GM18517 (cell line): ENCODE measurements around the gene SIL1.
"Not testable (repeated sequence)": the region's sequence is repeated elsewhere in the genome, so short reads cannot be mapped to it uniquely, and the experiment has no call there.

ENCODE experiments used
- ATAC-seq: cut with Tn5 transposase; IDR thresholded peaks from one replicate; pipeline ENCODE4 v1.9.1; 2021; ENCODE audit warnings: mild to moderate bottlenecking, moderate library complexity; ENCODE audit not compliant: unreplicated experiment

The SIL1 gene

DNA sequence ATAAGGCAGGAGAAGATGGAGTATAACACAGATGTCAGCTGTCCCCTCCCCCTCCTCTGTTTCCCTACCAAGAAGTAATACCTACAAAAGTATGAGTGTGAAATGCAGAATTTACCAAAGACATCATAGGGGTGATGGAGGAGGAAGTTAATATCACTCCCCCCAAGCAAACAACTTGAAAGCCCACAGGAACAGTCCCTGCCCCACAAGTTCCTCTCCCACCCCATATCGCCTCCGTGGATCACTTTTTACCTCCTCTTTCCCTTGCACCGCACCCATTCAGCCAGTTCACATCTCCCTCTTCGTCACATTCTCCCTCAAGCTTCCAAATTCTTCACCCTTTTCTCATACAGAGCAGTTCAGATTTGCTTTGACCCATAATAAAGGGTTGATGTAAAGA is 7.0 kb upstream of the SIL1 start:
- no peak for ATAC-seq

DNA sequence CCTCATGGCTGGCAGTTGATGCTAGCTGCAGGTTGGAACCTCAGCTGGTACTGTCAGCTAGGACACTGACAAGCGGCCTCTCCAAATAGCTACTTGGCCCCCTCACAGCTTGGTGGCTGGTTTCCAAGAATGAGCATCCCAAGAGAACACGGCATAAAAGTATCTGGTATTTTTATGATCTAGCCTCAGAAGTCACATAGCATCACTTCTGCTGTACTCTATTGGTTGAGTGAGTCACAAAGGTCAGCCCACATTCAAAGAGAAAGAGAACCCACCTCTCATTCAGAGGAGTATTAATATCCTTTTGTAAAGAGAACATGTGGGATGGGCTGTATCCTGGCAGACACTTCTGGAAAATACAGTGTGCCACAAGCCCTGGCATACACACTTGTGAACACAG is 6.0 kb upstream of the SIL1 start:
- no peak for ATAC-seq

DNA sequence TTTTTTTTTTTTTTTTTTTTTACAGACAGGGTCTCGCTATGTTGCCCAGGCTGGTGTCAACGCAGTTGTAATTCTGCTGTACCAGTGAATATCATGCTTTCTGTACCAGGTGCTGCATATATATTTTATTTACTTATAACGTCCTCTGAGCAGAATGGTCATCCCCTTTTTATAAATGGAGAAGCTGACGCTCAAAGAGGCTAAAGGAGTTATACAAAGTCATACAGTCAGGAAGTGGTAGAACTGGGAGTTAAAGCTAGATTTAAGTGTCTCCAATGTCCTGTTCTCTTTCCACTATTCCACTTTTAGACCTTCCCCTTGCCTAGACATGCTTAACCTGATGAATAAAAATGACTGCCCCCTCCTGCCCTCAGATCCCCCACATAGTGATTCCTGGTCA is 1.2 kb upstream of the SIL1 start:
- no peak for ATAC-seq

DNA sequence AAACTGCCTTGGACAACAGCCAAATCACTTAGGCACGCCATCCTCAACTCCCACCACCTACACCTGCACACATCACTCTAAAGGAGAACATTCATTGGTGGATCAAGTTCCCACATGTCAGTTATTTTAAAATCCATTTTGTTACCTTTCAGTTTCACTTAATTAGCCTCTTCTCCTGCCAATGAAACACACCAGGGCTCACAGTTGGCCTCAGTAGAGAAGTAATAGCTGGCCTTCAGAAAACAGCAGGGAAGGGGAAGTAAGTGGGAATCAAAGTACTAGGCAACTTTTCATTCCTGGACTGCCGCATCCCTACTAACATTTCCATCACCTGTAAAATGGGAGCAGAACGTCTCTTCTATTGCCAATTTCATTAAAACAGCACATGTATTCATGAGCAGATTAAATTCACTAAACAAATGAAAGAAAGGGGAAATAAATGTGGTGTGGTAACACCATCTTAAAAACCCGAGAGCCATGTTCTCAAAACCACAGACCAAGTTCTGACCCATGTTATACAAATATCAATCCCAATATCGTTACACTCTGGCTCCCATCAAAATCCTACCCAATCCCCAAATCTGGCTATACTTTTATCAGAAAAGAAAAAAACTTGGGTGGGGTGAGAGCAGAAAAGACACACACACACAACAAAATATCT is 1.7 kb downstream of the SIL1 start:
- ATAC-seq: no peak

GRCh38 chr5:139194486-139194885 is 3.7 kb downstream of the SIL1 start:
- ATAC-seq: no peak

DNA sequence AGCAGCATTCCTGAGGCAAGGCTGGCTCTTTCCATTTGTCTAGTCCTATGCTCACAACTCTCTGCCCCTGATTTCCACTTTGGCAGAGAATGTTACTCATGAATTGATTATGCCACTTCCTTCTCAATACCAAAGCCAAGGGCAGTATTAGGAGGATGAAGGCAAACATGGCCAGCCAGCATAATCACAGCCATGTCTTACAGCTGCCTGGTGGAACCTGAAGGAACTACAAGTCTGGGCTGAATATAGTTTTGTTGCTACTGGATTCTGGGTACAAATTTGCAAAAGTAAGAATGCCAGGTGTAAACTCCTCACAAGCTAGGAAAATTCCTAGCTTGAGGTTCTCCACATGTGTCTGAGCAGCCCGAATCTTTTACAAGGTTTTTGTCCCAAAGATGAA is 4.2 kb downstream of the SIL1 start:
- ATAC-seq: no peak

DNA sequence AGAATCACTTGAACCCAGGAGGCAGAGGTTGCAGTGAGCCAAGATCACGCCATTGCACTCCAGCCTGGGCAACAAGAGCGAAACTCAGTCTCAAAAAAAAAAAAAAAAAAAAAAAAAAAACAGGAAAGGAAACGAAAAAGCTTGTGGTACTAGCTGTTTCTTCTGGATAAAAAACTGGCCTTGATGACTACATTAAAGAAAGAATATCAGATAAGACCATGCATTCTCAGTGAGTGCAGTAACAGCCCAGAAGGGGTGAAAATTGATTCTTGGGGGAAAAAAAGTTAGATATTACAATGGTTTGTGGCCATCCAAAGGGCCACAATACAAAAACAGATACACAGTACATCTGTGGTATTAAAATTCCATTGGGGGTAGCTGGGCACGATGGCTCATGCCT is 5.3 kb downstream of the SIL1 start:
- ATAC-seq: not testable (repeated sequence)

DNA sequence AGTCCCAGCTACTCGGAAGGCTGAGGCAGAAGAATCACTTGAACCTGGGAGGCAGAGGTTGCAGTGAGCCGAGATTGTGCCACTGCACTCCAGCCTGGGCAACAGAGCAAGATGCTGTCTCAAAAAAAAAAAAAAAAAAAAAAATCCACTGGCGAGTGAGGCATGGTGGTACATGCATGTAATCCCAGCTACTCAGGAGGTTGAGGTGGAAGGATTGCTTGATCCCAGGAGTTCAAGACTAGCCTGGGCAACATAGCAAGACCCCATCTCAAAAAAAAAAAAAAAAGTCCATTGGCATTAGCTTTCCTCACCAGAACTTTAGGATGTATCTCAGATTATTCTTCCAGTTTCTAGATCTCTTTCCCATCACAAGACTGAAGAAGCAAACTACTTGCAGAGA is 6.2 kb downstream of the SIL1 start:
- not testable (repeated sequence) for ATAC-seq

DNA sequence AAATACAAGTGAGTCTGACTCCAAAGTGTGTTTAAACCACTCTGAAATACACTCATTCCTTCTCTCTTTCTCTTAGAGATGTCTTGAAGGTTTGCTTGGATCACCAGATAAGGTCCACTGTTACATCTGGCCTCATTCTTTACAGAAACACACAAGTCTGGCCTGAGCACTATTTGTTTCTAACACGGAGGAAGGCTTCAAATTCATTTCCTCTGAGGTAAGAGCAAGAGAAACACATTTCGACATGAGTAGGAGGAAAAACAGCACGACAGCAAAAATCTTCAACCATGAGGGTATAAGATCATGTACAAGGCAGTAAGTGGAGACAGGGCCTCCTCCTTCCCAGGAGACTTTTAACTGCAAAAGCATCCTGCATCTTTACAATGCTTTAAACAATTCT is 8.0 kb downstream of the SIL1 start:
- no peak for ATAC-seq

DNA sequence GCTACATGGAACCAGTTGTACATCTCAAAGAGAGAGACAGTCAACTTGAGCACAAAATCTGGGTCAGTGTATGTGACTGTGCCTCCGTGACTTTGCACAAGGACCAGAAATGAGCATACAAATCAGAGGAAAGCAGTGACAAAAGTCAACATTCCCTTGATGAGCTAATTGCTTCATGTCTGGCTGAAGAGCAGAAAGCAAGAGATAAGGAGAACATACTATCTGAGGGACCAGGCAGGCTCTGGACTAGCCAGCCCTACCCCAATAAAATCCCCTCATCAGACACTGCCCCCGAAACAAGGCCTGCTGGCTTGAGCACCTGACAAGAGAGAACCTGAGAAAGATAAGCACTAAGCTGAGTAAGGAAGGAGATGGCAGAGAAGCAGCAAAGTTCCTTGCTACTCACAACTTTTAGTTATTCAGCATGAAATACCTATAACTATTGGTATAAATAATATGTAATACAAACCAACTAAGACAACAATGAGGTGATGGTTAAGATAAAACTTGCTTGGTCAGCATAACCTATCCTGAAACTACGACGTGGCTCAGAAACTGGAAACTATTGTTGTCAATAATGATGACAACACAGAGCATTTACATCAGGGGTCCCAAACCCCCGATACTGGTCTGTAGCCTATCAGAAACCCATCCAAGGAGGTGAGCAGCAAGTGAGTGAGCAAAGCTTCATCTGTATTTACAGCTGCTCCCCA is 9.5 kb downstream of the SIL1 start:
- no peak for ATAC-seq

DNA sequence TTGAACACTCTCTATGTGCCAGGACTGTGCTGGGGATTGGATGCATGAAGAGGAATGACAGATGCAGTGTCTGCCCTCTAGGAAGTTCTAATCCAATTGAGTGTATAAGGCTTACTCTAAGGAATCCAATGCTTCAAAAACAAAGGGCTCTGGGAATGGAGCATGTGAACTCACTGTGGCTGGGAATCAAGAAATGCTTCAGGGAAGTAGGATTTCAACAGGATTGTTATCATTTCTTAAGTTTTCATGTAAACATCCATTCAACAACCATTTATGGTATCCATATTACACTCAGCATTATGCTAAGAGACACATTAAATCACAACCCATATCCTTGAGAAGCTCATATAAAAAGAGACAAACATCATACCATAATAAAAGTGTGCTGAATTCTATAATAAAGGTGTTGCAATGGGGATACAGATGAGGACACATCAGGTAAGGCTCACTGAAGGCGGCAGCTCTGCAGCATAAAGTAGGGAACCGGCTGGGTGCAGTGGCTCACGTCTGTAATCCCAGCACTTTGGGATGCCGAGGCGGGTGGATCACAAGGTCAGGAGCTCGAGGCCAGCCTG is 11.3 kb downstream of the SIL1 start:
- no peak for ATAC-seq

GRCh38 chr5:139186261-139186660 is 11.9 kb downstream of the SIL1 start:
- no peak for ATAC-seq

DNA sequence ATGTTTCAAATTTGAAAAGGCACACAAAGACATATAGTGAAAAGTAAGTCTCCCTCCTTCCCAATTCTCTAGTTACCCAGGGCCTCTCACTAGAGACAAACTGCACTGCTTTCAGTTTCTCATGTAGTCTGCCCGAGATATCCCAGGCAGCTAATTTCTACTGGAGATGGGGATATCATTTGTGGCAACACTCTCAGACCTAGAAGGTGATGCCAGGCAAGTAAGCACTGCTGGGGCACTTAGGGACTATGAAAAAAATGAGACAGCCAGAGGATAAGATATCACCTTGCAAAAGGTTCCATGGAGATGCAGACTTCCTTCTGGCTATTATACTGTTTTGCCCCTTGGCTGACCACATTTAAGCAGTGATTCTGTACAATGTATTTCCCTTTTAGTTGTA is 12.6 kb downstream of the SIL1 start:
- ATAC-seq: no peak

- no peak for ATAC-seq
Observed at GRCh38 chr5:139183502-139183901, 14.7 kb downstream of the SIL1 start.

DNA sequence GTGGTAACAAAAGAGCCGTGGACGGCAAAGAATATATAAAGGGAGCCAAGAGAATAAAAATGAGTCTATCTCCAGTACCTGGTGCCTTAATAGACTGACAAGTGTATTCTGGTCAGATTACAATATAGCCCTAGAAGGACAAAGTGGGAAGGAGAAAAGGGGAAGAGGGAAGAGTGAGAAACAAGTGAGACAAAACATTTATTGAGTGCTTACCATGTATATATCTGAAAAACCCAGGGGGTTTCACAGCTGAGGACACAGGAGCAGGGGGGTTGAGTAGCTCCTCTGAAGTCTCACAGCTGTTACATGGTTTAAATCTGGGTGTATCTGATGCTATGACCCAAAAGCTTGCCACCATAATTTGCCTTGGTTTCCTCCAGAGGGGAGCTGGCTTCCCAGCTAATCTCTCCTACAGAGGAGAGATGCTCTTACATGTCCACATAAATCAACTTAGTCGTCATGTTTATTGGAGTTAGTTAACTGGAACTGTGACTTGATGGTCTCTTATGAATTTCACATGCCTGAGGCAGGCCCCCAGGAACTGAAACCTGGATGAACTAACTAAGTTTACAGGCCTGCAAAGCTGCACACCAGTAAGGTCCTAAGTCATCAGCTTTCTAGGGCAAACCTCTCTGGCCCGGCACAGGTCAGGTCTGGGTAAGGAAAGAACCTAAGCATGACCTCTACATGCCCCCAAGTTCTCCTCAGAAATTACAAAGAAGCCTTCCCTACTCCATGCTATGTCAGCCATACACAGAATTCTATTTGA is 15.5 kb downstream of the SIL1 start:
- no peak for ATAC-seq

DNA sequence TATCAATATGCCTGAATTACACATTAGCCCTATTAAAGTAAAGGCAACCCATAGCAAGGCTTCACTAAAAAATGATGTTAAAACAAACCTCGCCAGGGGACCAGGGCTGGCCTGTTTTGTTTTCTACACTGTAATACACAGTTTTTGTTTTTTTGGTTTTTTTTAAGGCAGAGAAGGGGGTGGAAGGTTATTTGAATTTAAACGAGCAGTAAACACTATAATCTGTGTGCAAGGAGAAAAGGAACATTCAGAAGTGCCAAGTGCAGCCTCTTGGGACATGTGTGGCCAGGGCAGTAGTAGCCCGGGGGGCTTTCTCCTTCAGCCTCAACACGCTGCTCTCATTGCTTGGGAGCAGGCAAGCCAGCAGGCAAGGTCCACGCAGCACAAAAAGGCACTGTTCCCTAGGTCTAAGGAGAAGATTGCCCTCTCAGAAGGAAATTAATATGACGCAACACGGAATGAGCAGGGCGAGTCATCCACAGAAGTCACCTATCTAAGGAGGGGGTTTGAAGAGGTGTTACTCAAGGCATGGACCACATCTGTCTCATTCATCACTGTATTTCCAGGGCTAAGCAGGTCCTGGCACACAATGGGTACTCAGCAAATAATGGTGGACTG is 16.2 kb downstream of the SIL1 start:
- ATAC-seq: no peak

DNA sequence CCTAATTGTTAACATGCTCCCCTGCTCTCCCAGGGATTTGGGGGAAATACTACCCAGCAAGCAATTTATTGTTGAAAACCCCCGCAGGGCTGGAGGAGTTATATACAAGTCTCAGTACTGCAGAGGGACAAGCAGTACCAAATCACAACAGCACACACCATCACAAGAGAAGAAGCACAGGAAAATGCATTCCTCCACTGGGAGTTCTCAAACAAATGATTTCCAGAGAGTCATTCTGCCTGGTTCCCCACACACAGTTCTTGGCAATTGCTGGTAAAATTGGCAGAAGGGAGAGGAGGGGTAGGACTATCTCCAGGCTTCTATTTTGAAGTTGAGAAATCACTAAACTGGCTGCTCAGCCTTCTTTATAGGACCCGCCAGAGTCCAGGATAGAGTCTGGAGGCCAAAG is 16.8 kb downstream of the SIL1 start:
- ATAC-seq: no peak

- no peak for ATAC-seq
Observed at GRCh38 chr5:139180850-139181249, 17.3 kb downstream of the SIL1 start.

DNA sequence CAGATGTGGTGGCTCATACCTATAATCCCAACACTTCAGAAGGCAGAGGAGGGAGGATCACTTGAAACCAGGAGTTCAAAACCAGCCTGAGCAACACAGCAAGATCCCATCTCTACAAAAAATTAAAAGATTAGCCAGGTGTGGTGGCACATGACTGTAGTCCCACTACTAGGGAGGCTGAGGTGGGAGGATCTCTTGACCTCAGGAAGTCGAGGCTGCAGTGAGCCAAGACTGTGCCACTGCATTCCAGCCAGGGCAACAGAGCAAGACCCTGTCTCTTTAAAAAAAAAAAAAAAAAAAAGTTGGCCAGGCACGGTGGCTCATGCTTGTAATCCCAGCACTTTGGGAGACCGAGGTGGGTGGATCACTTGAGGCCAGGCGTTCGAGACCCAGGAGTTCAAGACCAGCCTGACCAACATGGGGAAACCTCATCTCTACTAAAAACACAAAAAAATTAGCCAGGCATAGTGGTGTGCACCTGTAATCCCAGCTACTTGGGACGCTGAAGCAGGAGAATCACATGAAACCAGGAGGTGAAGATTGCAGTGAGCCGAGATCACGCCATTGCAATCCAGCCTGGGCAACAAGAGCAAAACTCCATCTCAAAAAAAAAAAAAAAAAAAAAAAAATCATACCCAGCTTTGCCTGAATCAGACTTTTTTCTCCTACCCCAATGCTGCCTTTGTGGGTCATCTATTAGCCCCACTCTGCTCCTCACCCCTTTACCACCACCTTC is 18.2 kb downstream of the SIL1 start:
- not testable (repeated sequence) for ATAC-seq

GRCh38 chr5:139178935-139179334 is 19.2 kb downstream of the SIL1 start:
- ATAC-seq: no peak

GRCh38 chr5:139178589-139178917 is 19.6 kb downstream of the SIL1 start:
- no peak for ATAC-seq
